Transverse colon (tissue), 4 donors: ENCODE data around the gene HSF5. TPM values are rescaled to one million over a fixed set of nuclear protein-coding genes. Genes with fewer than 3 reads are reported as not detected.

Experiments used
- DNase-seq: peaks from one replicate; pipeline ENCODE4 v3.0.0-alpha.2; 2019
- H3K27ac ChIP-seq, 4 donors: fragments of 200-600 bp; sonication (generic); 2 replicates each; pipeline ENCODE4 v1.5.1; 2016 to 2018; ENCODE audit warnings: inconsistent platforms in 4 of 4
- H3K27me3 ChIP-seq: fragments of 200-600 bp; sonication (generic); 2 replicates; pipeline ENCODE4 v1.5.1; 2017; ENCODE audit warnings: inconsistent platforms
- H3K36me3 ChIP-seq, 4 donors: fragments of 200-600 bp; sonication (generic); 2 replicates each; pipeline ENCODE4 v1.5.1; 2017 to 2019; ENCODE audit warnings: inconsistent platforms in 4 of 4
- H3K4me1 ChIP-seq, 4 donors: fragments of 200-600 bp; sonication (generic); 2 replicates each; pipeline ENCODE4 v1.5.1; 2017 to 2020; ENCODE audit warnings: inconsistent platforms in 4 of 4
- H3K4me3 ChIP-seq, 4 donors: fragments of 200-600 bp; sonication (generic); 1 replicate in 1 of 4; 2 replicates in 3 of 4; pipeline versions ENCODE4 v1.5.1 to v1.6.1; 2017 to 2019; ENCODE audit warnings: inconsistent platforms in 4 of 4
- H3K9me3 ChIP-seq, 2 donors: fragments of 200-600 bp; sonication (generic); 2 replicates each; pipeline ENCODE4 v1.5.1; 2017 to 2019; ENCODE audit warnings: inconsistent platforms in 2 of 2
- CTCF ChIP-seq, 5 experiments: fragments of 200-600 bp in 3 of 5; fragments of 450-650 bp in 2 of 5; sonication (generic) in 3 of 5; IDR thresholded peaks; 1 replicate in 2 of 5; 2 replicates in 3 of 5; pipeline ENCODE4 v1.5.1; 2016 to 2017; ENCODE audit warnings: antibody characterized with exemption in 5 of 5, inconsistent platforms in 3 of 5, mild to moderate bottlenecking in 2 of 5, moderate library complexity in 1 of 5
- EP300 ChIP-seq: sonication (generic); formaldehyde crosslinking; IDR thresholded peaks from one replicate; pipeline ENCODE4 v1.6.1; 2017; ENCODE audit warnings: antibody characterized with exemption, low read depth
- POLR2A ChIP-seq: fragments of 450-650 bp; IDR thresholded peaks from one replicate; pipeline ENCODE4 v1.6.1; 2016; ENCODE audit warnings: antibody characterized with exemption, mild to moderate bottlenecking, moderate library complexity
- POLR2AphosphoS5 ChIP-seq, 3 donors: sonication (generic); formaldehyde crosslinking; IDR thresholded peaks; one replicate each; pipeline ENCODE4 v1.6.1; 2016; ENCODE audit warnings: antibody characterized with exemption in 3 of 3
- WGBS, 2 donors: methylation state at CpG; one replicate each; pipeline ENCODE4 v1.1.5; 2018; ENCODE audit warnings: low coverage in 1 of 2; 5-methylcytosine and 5-hydroxymethylcytosine counted together
- in situ Hi-C, 4 donors: fragments of 200-750 bp; cut with MboI; loops; one replicate each; pipeline versions ENCODE4 v1.15.0 to v1.15.1; 2017; ENCODE audit warnings: low sequenced_read_pairs in 3 of 4, low pct_ligation_motif_present in 1 of 4, low pct_unique_long_range_greater_than_20kb in 1 of 4
- intact Hi-C: fragments of 100-400 bp; cut with DNase I; formaldehyde crosslinking; loops from one replicate; pipeline ENCODE4 v1.15.1; 2023; ENCODE audit warnings: low total_unique reads
- total RNA-seq, 4 donors: library from RNA; depleted of rRNA; stranded (reverse); fragments of >200 nt; gene quantifications; one replicate each; pipeline ENCODE4 v1.1.0, GENCODE V29; 2016

Gene HSF5
- total RNA-seq, 4 donors from 2014 or later, result 0.16 TPM; not detected in 3

GRCh38 chr17:58476812-58477211 lies 11.4 kb downstream of the HSF5 start:
- no peaks in the 10 kb centered on the region for H3K4me1 ChIP-seq
- 85 to 91% methylated on average over 12 to 18 of the region's 18 CpGs for WGBS, 2 donors
- no peak for DNase-seq
- TF ChIP-seq EP300 (no peak), POLR2AphosphoS5 (IDR thresholded peaks at IDR 0.05) (no peak), POLR2A (no peak), CTCF (IDR thresholded peaks at IDR 0.05) (no peak)
- H3K27me3 ChIP-seq, result no peaks in the 10 kb centered on the region
- intact Hi-C loops, result no loop called here
- no peaks in the 10 kb centered on the region for H3K36me3 ChIP-seq
- H3K4me3 ChIP-seq, result no peak overlapping the region
- in situ Hi-C loops, result no loop called here
- no peaks in the 10 kb centered on the region for H3K9me3 ChIP-seq
- H3K27ac ChIP-seq, result no peak overlapping the region

DNA sequence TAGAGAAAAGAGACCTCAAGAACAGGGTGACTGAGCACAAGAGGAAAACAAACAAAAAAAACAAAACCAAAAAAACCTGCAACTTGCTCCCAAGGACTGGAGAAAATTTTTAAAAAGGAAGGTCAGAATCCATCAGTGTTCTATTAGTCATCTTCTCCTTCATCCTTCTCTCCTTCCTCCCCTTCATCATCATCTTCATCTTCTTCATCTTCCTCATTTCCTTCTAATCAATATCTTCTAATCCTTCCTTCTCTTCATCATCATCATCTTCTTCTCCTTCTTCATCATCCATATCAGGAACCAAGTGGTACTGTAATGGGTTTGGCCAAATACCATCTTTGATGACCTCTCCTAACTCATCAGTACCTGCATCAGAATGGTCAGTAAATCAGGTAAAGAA lies 12.2 kb downstream of the HSF5 start:
- Histone ChIP-seq H3K9me3 (no peaks in the 10 kb centered on the region), H3K36me3 (no peaks in the 10 kb centered on the region), H3K27ac (no peak overlapping the region), H3K4me1 (no peaks in the 10 kb centered on the region), H3K27me3 (no peaks in the 10 kb centered on the region), H3K4me3 (no peak overlapping the region)
- TF ChIP-seq EP300, result no peak
- TF ChIP-seq CTCF (IDR thresholded peaks at IDR 0.05), result no peak
- TF ChIP-seq POLR2A, result no peak
- no peak for TF ChIP-seq POLR2AphosphoS5 (IDR thresholded peaks at IDR 0.05)
- no peak for DNase-seq
- in situ Hi-C loops, result no loop called here
- intact Hi-C loops, result no loop called here

DNA sequence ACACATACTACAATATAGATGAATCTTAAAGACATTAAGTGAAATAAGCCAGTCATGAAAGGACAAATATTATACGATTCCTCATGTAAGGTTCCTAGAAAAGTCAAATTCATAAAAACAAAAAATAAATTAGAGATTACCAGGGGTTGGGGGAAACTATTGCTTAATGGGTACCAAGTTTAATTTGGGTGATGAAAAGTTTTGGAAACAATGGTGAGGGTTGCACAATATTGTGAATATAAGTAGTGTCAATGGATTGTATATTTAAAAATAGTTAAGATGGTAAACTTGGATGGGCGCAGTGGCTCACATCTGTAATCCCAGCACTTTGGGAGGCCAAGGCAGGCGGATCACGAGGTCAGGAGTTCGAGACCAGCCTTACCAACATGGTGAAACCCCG lies 17.9 kb downstream of the HSF5 start:
- DNase-seq, result no peak
- no peak overlapping the region for H3K4me3 ChIP-seq
- H3K27me3 ChIP-seq, result peaks cover 14% of the 10 kb centered on the region
- no peaks in the 10 kb centered on the region for H3K36me3 ChIP-seq
- no peak overlapping the region for H3K27ac ChIP-seq
- in situ Hi-C loops (no loop called here), intact Hi-C loops (no loop called here)
- TF ChIP-seq POLR2AphosphoS5 (IDR thresholded peaks at IDR 0.05) (no peak), CTCF (IDR thresholded peaks at IDR 0.05) (no peak), POLR2A (no peak), EP300 (no peak)
- no peaks in the 10 kb centered on the region for H3K9me3 ChIP-seq
- H3K4me1 ChIP-seq, result no peaks in the 10 kb centered on the region
- 89 to 91% methylated on average over 5 to 6 of the region's 6 CpGs for whole genome bisulfite sequencing, 2 donors

- Histone ChIP-seq H3K4me1 (no peaks in the 10 kb centered on the region), H3K4me3 (no peak overlapping the region), H3K27me3 (peaks cover 14% of the 10 kb centered on the region), H3K36me3 (no peaks in the 10 kb centered on the region), H3K9me3 (no peaks in the 10 kb centered on the region), H3K27ac (no peak overlapping the region)
- in situ Hi-C loops, result no loop called here
- DNase-seq, result no peak
- TF ChIP-seq EP300 (no peak), POLR2AphosphoS5 (IDR thresholded peaks at IDR 0.05) (no peak), CTCF (IDR thresholded peaks at IDR 0.05) (no peak), POLR2A (no peak)
- WGBS, 2 donors, result 66 to 67% methylated on average over 3 of the region's 3 CpGs
- intact Hi-C loops, result no loop called here
Observed at GRCh38 chr17:58468944-58469343, 19.3 kb downstream of the HSF5 start.
